Activated T-helper 17 cell treated with anti-CD3 and anti-CD28 coated beads, Interleukin-2, amount 50 U/mL, for 72 hours (primary cell): ENCODE data around the gene UGGT2. TPM values are rescaled to one million over a fixed set of nuclear protein-coding genes. Genes with fewer than 3 reads are reported as not detected.
"Not testable (repeated sequence)": the region's sequence is repeated elsewhere in the genome, so short reads cannot be mapped to it uniquely, and the experiment has no call there.

Experiments used
- ATAC-seq: fragments of 150-1000 bp; cut with Tn5 transposase; replicated peaks from 2 replicates; pipeline ENCODE4 v1.10.0; 2021; ENCODE audit warnings: mild to moderate bottlenecking, moderate library complexity
- H3K27ac Mint-ChIP-seq: one replicate; pipeline ENCODE4 v1.8.0; 2022; ENCODE audit warnings: mixed read lengths
- H3K27me3 Mint-ChIP-seq: one replicate; pipeline ENCODE4 v1.8.0; 2022; ENCODE audit warnings: mixed read lengths
- H3K36me3 Mint-ChIP-seq: one replicate; pipeline ENCODE4 v1.8.0; 2022; ENCODE audit warnings: low read depth, mild to moderate bottlenecking, mixed read lengths
- H3K4me1 Mint-ChIP-seq: one replicate; pipeline ENCODE4 v1.8.0; 2022; ENCODE audit warnings: mixed read lengths
- H3K4me3 Mint-ChIP-seq: one replicate; pipeline ENCODE4 v1.8.0; 2022; ENCODE audit warnings: mild to moderate bottlenecking, mixed read lengths
- H3K9me3 Mint-ChIP-seq: one replicate; pipeline ENCODE4 v1.8.0; 2022; ENCODE audit warnings: mixed read lengths
- total RNA-seq, 2 donors: library from RNA; stranded (reverse); gene quantifications; one replicate each; pipeline ENCODE4 v1.2.3, GENCODE V29; 2022

The UGGT2 gene
- total RNA-seq, 2 donors from 2014 or later, result 0.24 to 0.67 TPM

DNA sequence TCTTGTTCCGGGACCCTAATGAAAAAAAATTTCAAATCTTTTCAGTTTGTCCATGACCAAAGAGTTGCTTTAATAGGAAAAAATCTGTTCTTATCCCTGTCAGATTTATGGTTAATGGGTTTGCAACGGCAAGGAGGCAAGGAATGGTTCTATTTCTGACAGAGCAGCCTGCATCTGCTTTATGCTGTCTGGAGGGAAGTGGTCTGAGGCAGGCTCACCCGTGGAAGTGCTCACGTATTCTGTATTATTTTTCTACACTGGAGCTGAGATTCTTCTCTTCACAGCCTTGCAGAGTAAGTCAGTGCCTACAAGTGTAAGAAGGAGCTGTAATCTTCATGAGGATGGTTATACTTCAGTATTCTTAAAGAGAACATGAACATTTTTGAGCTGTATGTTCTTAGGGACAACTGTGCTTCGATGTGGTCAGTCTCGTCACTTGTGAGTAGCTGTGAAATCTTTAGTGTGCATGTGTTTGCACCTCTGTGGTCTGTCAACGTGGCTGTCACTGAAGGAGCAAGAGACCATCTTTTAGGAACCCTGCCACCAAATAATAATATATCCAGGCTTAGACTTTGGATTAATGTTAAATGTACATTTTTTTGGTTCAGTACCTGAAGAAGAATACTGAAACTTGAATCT is 262.0 kb downstream of the UGGT2 start:
- ATAC-seq, result no peak
- Mint-ChIP-seq H3K27me3 (no peaks in the 10 kb centered on the region), H3K9me3 (no peaks in the 10 kb centered on the region), H3K27ac (no peak overlapping the region), H3K36me3 (peaks cover 91% of the 10 kb centered on the region), H3K4me1 (no peaks in the 10 kb centered on the region), H3K4me3 (no peak overlapping the region)

DNA sequence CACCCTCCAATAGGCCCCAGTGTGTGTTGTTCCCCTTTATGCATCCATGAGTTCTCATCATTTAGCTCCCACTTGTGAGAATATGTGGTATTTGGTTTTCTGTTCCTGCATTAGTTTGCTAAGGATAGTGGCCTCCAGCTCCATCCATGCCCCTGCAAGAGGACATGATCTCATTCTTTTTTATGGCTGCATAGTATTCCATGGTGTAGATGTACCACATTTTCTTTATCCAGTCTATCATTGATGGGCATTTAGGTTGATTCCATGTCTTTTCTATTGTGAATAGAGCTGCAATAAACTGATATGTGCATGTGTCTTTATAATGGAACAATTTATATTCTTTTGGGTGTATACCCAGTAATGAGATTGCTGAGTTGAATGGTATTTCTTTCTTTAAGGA is 263.9 kb downstream of the UGGT2 start:
- H3K27me3 Mint-ChIP-seq, H3K27ac Mint-ChIP-seq, H3K9me3 Mint-ChIP-seq, H3K4me1 Mint-ChIP-seq, ATAC-seq, H3K4me3 Mint-ChIP-seq: not testable (repeated sequence)
- peaks cover 89% of the 10 kb centered on the region for H3K36me3 Mint-ChIP-seq

DNA sequence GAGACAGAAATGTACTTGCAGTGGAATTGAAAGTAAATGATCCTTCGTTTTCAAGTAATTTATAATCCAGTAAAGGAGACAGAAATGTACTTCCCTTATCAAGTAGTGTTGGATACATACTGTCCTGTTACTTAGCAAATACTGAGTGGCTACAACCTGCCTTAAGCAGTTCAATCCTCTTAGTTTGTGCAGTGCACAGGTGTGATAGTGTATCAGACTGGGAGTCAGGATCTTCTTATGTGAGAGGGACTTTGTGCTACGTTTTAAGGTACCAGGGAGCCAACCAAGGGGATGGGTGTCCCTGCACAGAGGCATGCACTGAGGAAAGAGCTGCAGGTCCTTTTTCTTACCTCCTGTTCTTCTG is 265.1 kb downstream of the UGGT2 start:
- no peaks in the 10 kb centered on the region for H3K4me1 Mint-ChIP-seq
- H3K4me3 Mint-ChIP-seq, result no peak overlapping the region
- H3K36me3 Mint-ChIP-seq, result peaks cover 77% of the 10 kb centered on the region
- no peaks in the 10 kb centered on the region for H3K9me3 Mint-ChIP-seq
- H3K27me3 Mint-ChIP-seq, result no peaks in the 10 kb centered on the region
- no peak overlapping the region for H3K27ac Mint-ChIP-seq
- no peak for ATAC-seq

DNA sequence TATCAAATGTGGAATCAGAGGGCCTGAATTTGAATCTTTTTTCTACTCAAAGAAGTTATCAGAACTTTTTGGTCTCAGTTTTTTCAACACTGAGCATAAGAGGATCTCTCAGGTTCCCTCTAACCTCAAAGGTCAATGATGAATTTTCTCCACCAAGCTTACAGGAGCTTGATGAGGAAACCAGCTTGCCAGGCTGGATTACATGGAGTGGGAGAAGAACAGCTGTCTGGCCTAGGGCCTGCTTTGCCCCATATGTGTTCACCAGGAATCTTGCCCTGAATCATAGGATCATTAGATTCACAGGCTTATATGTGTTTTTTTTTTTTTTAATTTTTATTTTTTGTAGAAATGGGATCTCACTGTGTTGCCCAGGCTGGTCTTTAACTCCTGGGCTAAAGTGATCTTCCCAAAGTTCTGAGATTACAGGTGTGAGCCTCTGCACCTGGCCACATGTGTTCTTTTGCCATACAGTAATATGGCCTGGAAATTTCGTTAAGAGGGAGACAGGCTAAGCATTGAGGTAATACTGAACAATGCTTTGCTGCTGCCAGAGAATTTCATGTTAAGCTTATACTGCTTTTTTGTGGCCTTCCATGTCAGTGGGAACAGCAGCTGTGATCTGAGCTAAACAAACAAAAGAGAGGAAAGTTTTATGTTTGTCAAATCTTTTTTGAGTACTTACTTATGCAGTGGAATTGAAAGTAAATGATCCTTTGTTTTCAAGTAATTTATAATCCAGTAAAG is 265.7 kb downstream of the UGGT2 start:
- no peak overlapping the region for H3K4me3 Mint-ChIP-seq
- no peak overlapping the region for H3K27ac Mint-ChIP-seq
- ATAC-seq, result no peak
- no peaks in the 10 kb centered on the region for H3K9me3 Mint-ChIP-seq
- peaks cover 71% of the 10 kb centered on the region for H3K36me3 Mint-ChIP-seq
- no peaks in the 10 kb centered on the region for H3K27me3 Mint-ChIP-seq
- H3K4me1 Mint-ChIP-seq, result no peaks in the 10 kb centered on the region

DNA sequence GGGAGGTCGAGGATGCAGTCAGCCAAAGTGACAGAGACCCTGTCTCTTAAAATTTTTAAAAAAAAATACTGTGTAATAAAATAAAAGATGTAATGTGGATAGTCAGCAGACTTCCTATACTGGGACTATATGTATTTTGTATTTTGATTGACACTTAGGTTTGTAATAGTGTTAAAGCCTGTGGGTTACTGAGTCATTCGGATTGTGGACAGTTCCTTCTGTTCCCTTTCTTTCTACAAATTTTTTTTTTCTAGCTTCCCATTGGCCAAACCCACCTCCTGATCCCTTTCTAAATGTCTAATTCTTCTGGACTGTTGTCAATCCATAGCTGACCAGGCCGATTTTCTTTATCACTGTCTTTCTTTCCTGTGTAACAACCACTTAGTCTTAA is 268.3 kb downstream of the UGGT2 start:
- no peak overlapping the region for H3K4me3 Mint-ChIP-seq
- peaks cover 45% of the 10 kb centered on the region for H3K36me3 Mint-ChIP-seq
- H3K9me3 Mint-ChIP-seq, result no peaks in the 10 kb centered on the region
- no peak for ATAC-seq
- H3K27ac Mint-ChIP-seq, result no peak overlapping the region
- H3K27me3 Mint-ChIP-seq, result no peaks in the 10 kb centered on the region
- no peaks in the 10 kb centered on the region for H3K4me1 Mint-ChIP-seq

DNA sequence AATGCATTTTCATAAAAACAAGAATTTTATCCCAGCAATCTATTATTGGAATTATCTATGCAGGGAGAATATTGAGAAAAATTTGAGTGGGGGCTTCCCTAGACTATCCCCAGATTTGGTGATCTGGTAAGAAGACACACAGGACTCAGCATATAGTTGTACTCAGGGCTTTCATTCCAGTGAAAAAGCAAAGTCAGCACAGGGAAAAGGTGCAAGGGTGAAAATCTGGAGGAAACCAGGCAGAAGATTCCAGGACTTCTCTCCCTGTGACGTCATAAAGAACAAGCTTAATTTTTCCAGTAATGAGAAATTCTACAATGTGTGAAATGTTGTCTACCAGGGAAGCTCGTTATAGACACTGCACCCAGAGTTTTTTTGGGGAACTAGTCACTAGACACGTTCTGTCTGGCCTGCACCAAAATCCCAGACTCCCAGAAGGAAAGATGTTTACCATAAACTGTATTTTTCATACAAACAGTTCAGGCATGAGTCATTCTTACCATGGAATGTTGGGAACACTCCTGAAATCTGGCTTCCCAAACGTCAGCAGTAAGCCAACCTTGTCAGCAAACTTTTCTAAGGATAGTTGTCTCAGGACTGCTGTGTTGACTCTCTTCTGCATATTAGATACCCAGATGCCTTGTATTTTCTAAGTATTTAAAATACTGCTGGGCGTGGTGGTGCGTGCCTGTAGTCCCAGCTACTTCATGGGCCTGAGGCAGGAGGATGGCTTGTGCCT is 268.9 kb downstream of the UGGT2 start:
- Mint-ChIP-seq H3K9me3 (no peaks in the 10 kb centered on the region), H3K27ac (no peak overlapping the region), H3K36me3 (peaks cover 39% of the 10 kb centered on the region), H3K4me1 (no peaks in the 10 kb centered on the region), H3K4me3 (no peak overlapping the region), H3K27me3 (no peaks in the 10 kb centered on the region)
- ATAC-seq, result no peak

DNA sequence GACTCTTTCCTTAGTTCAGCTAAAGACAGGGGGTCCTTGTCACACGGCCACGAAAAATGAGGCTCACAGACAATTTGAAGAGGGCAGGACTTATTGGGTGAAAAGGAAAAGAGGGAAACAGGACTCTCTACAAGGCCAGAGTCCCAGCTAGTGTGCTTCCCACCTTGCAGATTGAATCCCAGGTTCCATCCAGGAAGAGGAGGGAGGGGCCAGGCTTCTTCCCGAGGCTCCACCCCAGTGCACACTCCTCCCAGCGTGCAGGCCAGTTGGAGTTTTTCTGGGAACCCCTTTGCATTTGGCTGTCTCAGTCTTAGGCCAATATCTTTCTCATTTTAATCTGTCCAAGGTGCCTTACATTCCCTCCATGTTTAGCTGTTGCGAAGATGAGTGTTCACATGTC is 269.5 kb downstream of the UGGT2 start:
- H3K27me3 Mint-ChIP-seq, result no peaks in the 10 kb centered on the region
- peaks cover 34% of the 10 kb centered on the region for H3K36me3 Mint-ChIP-seq
- no peaks in the 10 kb centered on the region for H3K9me3 Mint-ChIP-seq
- H3K4me3 Mint-ChIP-seq, result no peak overlapping the region
- H3K27ac Mint-ChIP-seq, result no peak overlapping the region
- no peaks in the 10 kb centered on the region for H3K4me1 Mint-ChIP-seq
- ATAC-seq, result no peak

- H3K4me1 Mint-ChIP-seq, H3K27ac Mint-ChIP-seq, H3K9me3 Mint-ChIP-seq, H3K27me3 Mint-ChIP-seq, H3K4me3 Mint-ChIP-seq, ATAC-seq: not testable (repeated sequence)
- peaks cover 32% of the 10 kb centered on the region for H3K36me3 Mint-ChIP-seq
These were observed 271.3 kb downstream of the UGGT2 start for GRCh38 chr13:95781940-95782339.

- H3K4me3 Mint-ChIP-seq, result no peak overlapping the region
- H3K27me3 Mint-ChIP-seq, result no peaks in the 10 kb centered on the region
- H3K36me3 Mint-ChIP-seq, result peaks cover 32% of the 10 kb centered on the region
- peaks cover 5% of the 10 kb centered on the region for H3K4me1 Mint-ChIP-seq
- H3K9me3 Mint-ChIP-seq, result no peaks in the 10 kb centered on the region
- ATAC-seq, result no peak
- H3K27ac Mint-ChIP-seq, result no peak overlapping the region
These were observed 272.2 kb downstream of the UGGT2 start for GRCh38 chr13:95781016-95781415.

DNA sequence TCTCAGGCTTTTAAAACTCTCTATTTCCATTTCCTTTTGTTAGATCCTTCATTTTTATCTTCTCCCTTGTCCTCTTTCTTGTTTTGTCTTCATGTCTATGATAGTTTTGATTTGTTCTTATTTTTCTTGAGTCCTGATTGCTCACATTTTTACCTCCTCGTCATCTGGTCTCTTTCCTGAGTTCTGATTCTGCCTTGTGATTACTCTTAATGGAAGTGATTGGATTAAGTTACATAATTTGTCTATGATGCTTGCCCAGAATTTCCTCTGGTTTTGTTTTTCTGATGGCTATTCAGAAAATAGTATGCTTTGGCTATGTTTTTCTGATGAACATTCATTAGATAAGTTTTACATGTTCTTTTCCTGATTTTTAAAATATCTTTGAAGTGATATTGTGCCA is 273.7 kb downstream of the UGGT2 start:
- ATAC-seq, result no peak
- peaks cover 37% of the 10 kb centered on the region for H3K36me3 Mint-ChIP-seq
- H3K9me3 Mint-ChIP-seq, result no peaks in the 10 kb centered on the region
- H3K4me1 Mint-ChIP-seq, result peaks cover 10% of the 10 kb centered on the region
- H3K4me3 Mint-ChIP-seq, result no peak overlapping the region
- no peak overlapping the region for H3K27ac Mint-ChIP-seq
- no peaks in the 10 kb centered on the region for H3K27me3 Mint-ChIP-seq

GRCh38 chr13:95771905-95772304 is 281.3 kb downstream of the UGGT2 start:
- H3K4me3 Mint-ChIP-seq, result no peak overlapping the region
- H3K9me3 Mint-ChIP-seq, result no peaks in the 10 kb centered on the region
- no peak overlapping the region for H3K27ac Mint-ChIP-seq
- ATAC-seq, result no peak
- H3K4me1 Mint-ChIP-seq, result peaks cover 13% of the 10 kb centered on the region
- no peaks in the 10 kb centered on the region for H3K27me3 Mint-ChIP-seq
- H3K36me3 Mint-ChIP-seq, result peaks cover 78% of the 10 kb centered on the region

- Mint-ChIP-seq H3K36me3 (peaks cover 94% of the 10 kb centered on the region), H3K4me3 (no peak overlapping the region), H3K27me3 (no peaks in the 10 kb centered on the region), H3K9me3 (no peaks in the 10 kb centered on the region), H3K27ac (no peak overlapping the region), H3K4me1 (no peaks in the 10 kb centered on the region)
- ATAC-seq, result no peak
These were observed 289.6 kb downstream of the UGGT2 start for GRCh38 chr13:95763601-95764000.

GRCh38 chr13:95762626-95763025 is 290.6 kb downstream of the UGGT2 start:
- not testable (repeated sequence) for H3K27me3 Mint-ChIP-seq, H3K4me1 Mint-ChIP-seq, H3K27ac Mint-ChIP-seq, H3K4me3 Mint-ChIP-seq, H3K9me3 Mint-ChIP-seq, ATAC-seq
- peaks cover 92% of the 10 kb centered on the region for H3K36me3 Mint-ChIP-seq

- H3K27ac Mint-ChIP-seq, result peak overlapping the region; percentile 76
These were observed 297.1 kb downstream of the UGGT2 start for GRCh38 chr13:95756072-95756471.

GRCh38 chr13:95754069-95754468 is 299.1 kb downstream of the UGGT2 start:
- peaks cover 8% of the 10 kb centered on the region for H3K4me1 Mint-ChIP-seq
- H3K9me3 Mint-ChIP-seq, result no peaks in the 10 kb centered on the region
- no peak overlapping the region for H3K4me3 Mint-ChIP-seq
- no peaks in the 10 kb centered on the region for H3K27me3 Mint-ChIP-seq
- no peak overlapping the region for H3K27ac Mint-ChIP-seq
- H3K36me3 Mint-ChIP-seq, result peaks cover 16% of the 10 kb centered on the region
- ATAC-seq, result no peak

More at GRCh38 chr13:95756072-95756471, 297.1 kb downstream of the UGGT2 start:
- peaks cover 5% of the 10 kb centered on the region for H3K4me1 Mint-ChIP-seq
- H3K4me3 Mint-ChIP-seq, result no peak overlapping the region
- H3K36me3 Mint-ChIP-seq, result peaks cover 33% of the 10 kb centered on the region
- no peak for ATAC-seq
- no peaks in the 10 kb centered on the region for H3K9me3 Mint-ChIP-seq
- H3K27me3 Mint-ChIP-seq, result no peaks in the 10 kb centered on the region
